SK-N-SH (cell line): ENCODE data around the gene CCDC57. TPM values are rescaled to one million over a fixed set of nuclear protein-coding genes. Genes with fewer than 3 reads are reported as not detected.

Experiments
- CTCF ChIA-PET: fragments of 300-600, 350-600 bp; formaldehyde crosslinking; extraction: SDS; loops from one replicate; lab custom pipeline; 2021; lab: Yijun Ruan, JAX
- POLR2A ChIA-PET: fragments of 350-600 bp; sonication (Branson Sonifier 250); formaldehyde crosslinking; extraction: SDS; loops from one replicate; lab custom pipeline; 2020; ENCODE audit warnings: antibody characterized with exemption, inconsistent platforms; lab: Yijun Ruan, JAX
- DNase-seq: peaks from one replicate; pipeline ENCODE4 v3.0.0; 2012
- H2AFZ ChIP-seq: fragments of 200-600 bp; sonication (generic); 2 replicates; pipeline ENCODE4 v1.8.1; 2016; ENCODE audit warnings: antibody characterized with exemption, mild to moderate bottlenecking, low read depth
- H3F3A ChIP-seq: fragments of 200-600 bp; sonication (generic); replicated peaks from 2 replicates; pipeline ENCODE3; 2016; ENCODE audit warnings: antibody characterized with exemption, mild to moderate bottlenecking; ENCODE audit not compliant: insufficient read depth
- H3K27ac ChIP-seq, 2 experiments: fragments of 200-500 bp in 1 of 2; fragments of 200-600 bp in 1 of 2; sonication (Bioruptor generic) in 1 of 2; sonication (generic), shearing (Covaris generic) in 1 of 2; 2 replicates each; pipeline versions ENCODE4 v1.5.1 to v1.6.1; 2014 to 2016; ENCODE audit warnings: low read depth in 2 of 2, inconsistent platforms in 1 of 2, low read length in 1 of 2, mild to moderate bottlenecking in 1 of 2, mixed read lengths in 1 of 2
- H3K27me3 ChIP-seq: fragments of 200-600 bp; sonication (generic), shearing (Covaris generic); 2 replicates; pipeline ENCODE4 v1.6.1; 2016; ENCODE audit warnings: mixed run types; ENCODE audit not compliant: insufficient read depth
- H3K36me3 ChIP-seq, 2 experiments: fragments of 200-500 bp in 1 of 2; fragments of 200-600 bp in 1 of 2; sonication (Bioruptor generic) in 1 of 2; sonication (generic) in 1 of 2; replicated peaks in 1 of 2; 2 replicates each; pipeline versions ENCODE3 to v1.5.1; 2014 to 2016; ENCODE audit warnings: low read length in 1 of 2, mild to moderate bottlenecking in 1 of 2; ENCODE audit not compliant: insufficient read depth in 2 of 2, control insufficient read depth in 1 of 2
- H3K4me1 ChIP-seq, 2 experiments: fragments of 200-500 bp in 1 of 2; fragments of 200-600 bp in 1 of 2; sonication (Bioruptor generic) in 1 of 2; sonication (generic), shearing (Covaris generic) in 1 of 2; 2 replicates each; pipeline versions ENCODE4 v1.5.1 to v1.6.1; 2014 to 2016; ENCODE audit warnings: low read depth in 1 of 2, low read length in 1 of 2, mixed run types in 1 of 2; ENCODE audit not compliant: insufficient read depth in 2 of 2, control insufficient read depth in 1 of 2
- H3K4me2 ChIP-seq: fragments of 200-600 bp; sonication (generic), shearing (Covaris generic); 2 replicates; pipeline ENCODE4 v1.6.1; 2017; ENCODE audit warnings: mixed run types
- H3K4me3 ChIP-seq, 2 experiments: fragments of 200-500 bp in 1 of 2; fragments of 200-600 bp in 1 of 2; sonication (Bioruptor generic) in 1 of 2; sonication (generic), shearing (Covaris generic) in 1 of 2; 2 replicates each; pipeline versions ENCODE4 v1.5.1 to v1.8.1; 2014 to 2016; ENCODE audit warnings: low read depth in 2 of 2, inconsistent platforms in 1 of 2, low read length in 1 of 2, mild to moderate bottlenecking in 1 of 2, mixed read lengths in 1 of 2, moderate library complexity in 1 of 2
- H3K79me2 ChIP-seq: fragments of 200-600 bp; sonication (generic); 2 replicates; pipeline ENCODE4 v1.8.1; 2017; ENCODE audit warnings: mild to moderate bottlenecking; ENCODE audit not compliant: insufficient read depth
- H3K9ac ChIP-seq: fragments of 200-600 bp; sonication (generic); 2 replicates; pipeline ENCODE4 v1.6.1; 2017; ENCODE audit warnings: mixed run types
- H3K9me2 ChIP-seq: fragments of 200-600 bp; sonication (generic); 2 replicates; pipeline ENCODE4 v1.6.1; 2017; ENCODE audit warnings: mixed run types
- H3K9me3 ChIP-seq: fragments of 200-600 bp; sonication (generic); 2 replicates; pipeline ENCODE4 v1.6.1; 2017; ENCODE audit warnings: mixed run types, mild to moderate bottlenecking, moderate library complexity
- H4K20me1 ChIP-seq: fragments of 200-600 bp; sonication (generic); 2 replicates; pipeline ENCODE4 v1.6.1; 2017; ENCODE audit warnings: mild to moderate bottlenecking, mixed run types; ENCODE audit not compliant: insufficient read depth
- CTCF ChIP-seq: fragments of 200-600 bp; sonication (generic); IDR thresholded peaks from 2 replicates; pipeline ENCODE4 v1.6.1; 2017; ENCODE audit warnings: antibody characterized with exemption, mild to moderate bottlenecking, moderate library complexity
- ELF1 ChIP-seq: IDR thresholded peaks from 2 replicates; pipeline ENCODE4 v1.4.0; 2012
- EP300 ChIP-seq, 2 experiments: IDR thresholded peaks; 2 replicates each; pipeline versions ENCODE4 v1.4.0 to v1.6.1; 2012; ENCODE audit warnings: borderline replicate concordance in 1 of 2, low read depth in 1 of 2, low read length in 1 of 2
- EZH2phosphoT487 ChIP-seq: fragments of 200-600 bp; sonication (generic); IDR thresholded peaks from 2 replicates; pipeline ENCODE4 v1.6.1; 2017; ENCODE audit warnings: low read depth, mixed run types, mild to moderate bottlenecking, antibody characterized with exemption, moderate library complexity, borderline replicate concordance
- FOXJ3 ChIP-seq: sonication (generic); formaldehyde crosslinking; IDR thresholded peaks from 2 replicates; pipeline ENCODE4 v1.5.1; 2020; ENCODE audit warnings: mild to moderate bottlenecking, missing genetic modification reagents
- GATA2 ChIP-seq: sonication (generic); formaldehyde crosslinking; IDR thresholded peaks from 2 replicates; pipeline ENCODE4 v1.5.0; 2020; ENCODE audit warnings: mild to moderate bottlenecking, missing genetic modification reagents
- IRF3 ChIP-seq: fragments of 150-350 bp; IDR thresholded peaks from 2 replicates; pipeline ENCODE4 v1.6.1; 2016; ENCODE audit warnings: mild to moderate bottlenecking, low read depth, low read length
- JUND ChIP-seq: IDR thresholded peaks from 2 replicates; pipeline ENCODE4 v1.4.0; 2012
- MAX ChIP-seq: IDR thresholded peaks from 2 replicates; pipeline ENCODE4 v1.4.0; 2012; ENCODE audit warnings: low read depth
- MXI1 ChIP-seq: IDR thresholded peaks from 2 replicates; pipeline ENCODE4 v1.6.1; 2012; ENCODE audit warnings: mild to moderate bottlenecking, low read depth, low read length, improper control_type of control experiment
- NRF1 ChIP-seq: IDR thresholded peaks from 2 replicates; pipeline ENCODE4 v1.6.1; 2012; ENCODE audit warnings: low read depth, mild to moderate bottlenecking, low read length
- PBX3 ChIP-seq: IDR thresholded peaks from 2 replicates; pipeline ENCODE4; 2012
- POLR2AphosphoS5 ChIP-seq: IDR thresholded peaks from 2 replicates; pipeline ENCODE4 v1.6.1; 2012; ENCODE audit warnings: low read depth, low read length
- RCOR1 ChIP-seq: fragments of 150-350 bp; IDR thresholded peaks from 2 replicates; pipeline ENCODE4 v1.6.1; 2017; ENCODE audit warnings: antibody characterized with exemption, low read length
- RFX5 ChIP-seq: IDR thresholded peaks from 2 replicates; pipeline ENCODE4 v1.6.1; 2012; ENCODE audit warnings: mild to moderate bottlenecking, improper control_type of control experiment, low read length
- TAF1 ChIP-seq: IDR thresholded peaks from 2 replicates; pipeline ENCODE4 v1.6.1; 2012; ENCODE audit warnings: low read depth, mild to moderate bottlenecking, low read length, moderate library complexity, borderline replicate concordance
- TCF12 ChIP-seq: IDR thresholded peaks from 2 replicates; pipeline ENCODE4 v1.4.0; 2012
- WGBS: methylation state at CpG from one replicate; pipeline ENCODE4 v1.1.6; 2017; ENCODE audit warnings: low lambda C conversion rate; 5-methylcytosine and 5-hydroxymethylcytosine counted together
- polyA plus RNA-seq, 3 experiments: library from polyadenylated mRNA; depleted of rRNA; stranded (reverse); fragments of >200 nt; gene quantifications; 2 replicates each; pipeline ENCODE4 v1.2.3, GENCODE V29; 2012

CCDC57 gene
- polyA plus RNA-seq, 1 of the 3 experiments (the other 2 are of a cell fraction), result 68.6 TPM

- CTCF ChIA-PET, result interaction anchor here (0.9 to 10.9 kb wide), 14 partner anchors 9 to 208 kb away, joined by 3 to 153 read pairs (median 4); partner anchors contain the start of gene DCXR
- H3K9ac ChIP-seq, result no peak overlapping the region
- no peaks in the 10 kb centered on the region for H3K9me3 ChIP-seq
Observed at GRCh38 chr17:82238472-82239201, 26.0 kb upstream of the CCDC57 start.

More at GRCh38 chr17:82238472-82239201, 26.0 kb upstream of the CCDC57 start:
- peaks cover 41% of the 10 kb centered on the region for H3F3A ChIP-seq
- POLR2A ChIA-PET, result no interaction called here
- TF ChIP-seq IRF3, result no peak
- TF ChIP-seq NRF1, result no peak
- no peak for TF ChIP-seq RCOR1
- no peak for TF ChIP-seq MXI1
- TF ChIP-seq EZH2phosphoT487, result no peak
- no peak for TF ChIP-seq CTCF
- TF ChIP-seq EP300 (IDR thresholded peaks at IDR 0.05; ENCODE audit: borderline replicate concordance in 1 of 2, low read depth in 1 of 2, low read length in 1 of 2), result no peak
- TF ChIP-seq GATA2 (CRISPR knock-in tag), result no peak
- TF ChIP-seq TAF1, result no peak
- no peak for TF ChIP-seq ELF1
- TF ChIP-seq FOXJ3 (CRISPR knock-in tag), result no peak
- TF ChIP-seq PBX3, result no peak
- TF ChIP-seq RFX5, result no peak
- no peak for TF ChIP-seq MAX
- TF ChIP-seq TCF12, result no peak
- no peak for TF ChIP-seq JUND
- TF ChIP-seq POLR2AphosphoS5, result no peak
- H3K4me2 ChIP-seq, result no peak overlapping the region
- H3K36me3 ChIP-seq, result peaks cover 23 to 58% of the 10 kb centered on the region in 2 experiments
- no peaks in the 10 kb centered on the region for H3K27me3 ChIP-seq
- no peak overlapping the region for H3K27ac ChIP-seq
- H3K79me2 ChIP-seq, result peaks cover 69% of the 10 kb centered on the region; the same call in 1 of the 2 replicates
- no peak overlapping the region for H3K4me3 ChIP-seq
- no peaks in the 10 kb centered on the region for H3K9me2 ChIP-seq
- H4K20me1 ChIP-seq, result peaks cover 78% of the 10 kb centered on the region
- H3K4me1 ChIP-seq, result peaks cover 29 to 56% of the 10 kb centered on the region in 2 experiments; a peak in 3 of 4 replicates
- 90% methylated on average over 29 of the region's 33 CpGs for WGBS
- H2AFZ ChIP-seq, result no peak overlapping the region
- no peak for DNase-seq
